Ishikawa (cell line): Measurements from ENCODE around the gene PTHLH.

Experiments
- TAF1 ChIP-seq: IDR thresholded peaks from 2 replicates; pipeline ENCODE4 v1.6.1; 2012; ENCODE audit warnings: low read depth, mild to moderate bottlenecking
- TCF12 ChIP-seq: IDR thresholded peaks from 2 replicates; pipeline ENCODE4 v1.6.1; 2012; ENCODE audit warnings: low read depth
- YY1 ChIP-seq: IDR thresholded peaks from 2 replicates; pipeline ENCODE4 v1.6.1; 2012; ENCODE audit warnings: low read depth
- TF ChIP-seq, protein P1 (sequence below): IDR thresholded peaks from 2 replicates; pipeline ENCODE4 v1.6.1; 2012; ENCODE audit warnings: low read depth, mild to moderate bottlenecking
- TF ChIP-seq, protein P2 (sequence below): IDR thresholded peaks from 2 replicates; pipeline ENCODE4 v1.6.1; 2012

GRCh38 chr12:27940245-27940644, 32.3 kb downstream of the PTHLH start:
- TF ChIP-seq YY1 (no peak), TAF1 (no peak), TCF12 (no peak)
- TF ChIP-seq, protein P1, sequence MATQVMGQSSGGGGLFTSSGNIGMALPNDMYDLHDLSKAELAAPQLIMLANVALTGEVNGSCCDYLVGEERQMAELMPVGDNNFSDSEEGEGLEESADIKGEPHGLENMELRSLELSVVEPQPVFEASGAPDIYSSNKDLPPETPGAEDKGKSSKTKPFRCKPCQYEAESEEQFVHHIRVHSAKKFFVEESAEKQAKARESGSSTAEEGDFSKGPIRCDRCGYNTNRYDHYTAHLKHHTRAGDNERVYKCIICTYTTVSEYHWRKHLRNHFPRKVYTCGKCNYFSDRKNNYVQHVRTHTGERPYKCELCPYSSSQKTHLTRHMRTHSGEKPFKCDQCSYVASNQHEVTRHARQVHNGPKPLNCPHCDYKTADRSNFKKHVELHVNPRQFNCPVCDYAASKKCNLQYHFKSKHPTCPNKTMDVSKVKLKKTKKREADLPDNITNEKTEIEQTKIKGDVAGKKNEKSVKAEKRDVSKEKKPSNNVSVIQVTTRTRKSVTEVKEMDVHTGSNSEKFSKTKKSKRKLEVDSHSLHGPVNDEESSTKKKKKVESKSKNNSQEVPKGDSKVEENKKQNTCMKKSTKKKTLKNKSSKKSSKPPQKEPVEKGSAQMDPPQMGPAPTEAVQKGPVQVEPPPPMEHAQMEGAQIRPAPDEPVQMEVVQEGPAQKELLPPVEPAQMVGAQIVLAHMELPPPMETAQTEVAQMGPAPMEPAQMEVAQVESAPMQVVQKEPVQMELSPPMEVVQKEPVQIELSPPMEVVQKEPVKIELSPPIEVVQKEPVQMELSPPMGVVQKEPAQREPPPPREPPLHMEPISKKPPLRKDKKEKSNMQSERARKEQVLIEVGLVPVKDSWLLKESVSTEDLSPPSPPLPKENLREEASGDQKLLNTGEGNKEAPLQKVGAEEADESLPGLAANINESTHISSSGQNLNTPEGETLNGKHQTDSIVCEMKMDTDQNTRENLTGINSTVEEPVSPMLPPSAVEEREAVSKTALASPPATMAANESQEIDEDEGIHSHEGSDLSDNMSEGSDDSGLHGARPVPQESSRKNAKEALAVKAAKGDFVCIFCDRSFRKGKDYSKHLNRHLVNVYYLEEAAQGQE, result no peak
- TF ChIP-seq, protein P2, sequence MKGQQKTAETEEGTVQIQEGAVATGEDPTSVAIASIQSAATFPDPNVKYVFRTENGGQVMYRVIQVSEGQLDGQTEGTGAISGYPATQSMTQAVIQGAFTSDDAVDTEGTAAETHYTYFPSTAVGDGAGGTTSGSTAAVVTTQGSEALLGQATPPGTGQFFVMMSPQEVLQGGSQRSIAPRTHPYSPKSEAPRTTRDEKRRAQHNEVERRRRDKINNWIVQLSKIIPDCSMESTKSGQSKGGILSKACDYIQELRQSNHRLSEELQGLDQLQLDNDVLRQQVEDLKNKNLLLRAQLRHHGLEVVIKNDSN, result no peak
